Peyer's patch (tissue), 4 donors: ENCODE data around the gene KIRREL3. TPM values are rescaled to one million over a fixed set of nuclear protein-coding genes. Genes with fewer than 3 reads are reported as not detected.

ENCODE experiments used
- DNase-seq, 3 donors: peaks; one replicate each; pipeline ENCODE4 v3.0.0-alpha.2; 2017 to 2019
- H3K27ac ChIP-seq, 4 donors: fragments of 200-600 bp; sonication (generic); one replicate each; pipeline ENCODE4 v1.5.1; 2016 to 2019
- H3K27me3 ChIP-seq, 2 donors: fragments of 200-600 bp; sonication (generic); one replicate each; pipeline ENCODE4 v1.5.1; 2019
- H3K36me3 ChIP-seq, 3 donors: fragments of 200-600 bp; sonication (generic); one replicate each; pipeline ENCODE4 v1.5.1; 2016 to 2019
- H3K4me1 ChIP-seq, 4 donors: fragments of 200-600 bp; sonication (generic); one replicate each; pipeline ENCODE4 v1.5.1; 2016 to 2019
- H3K4me3 ChIP-seq, 4 donors: fragments of 200-600 bp; sonication (generic); 1 replicate in 3 of 4; 2 replicates in 1 of 4; pipeline ENCODE4 v1.5.1; 2016 to 2019; ENCODE audit warnings: mild to moderate bottlenecking in 1 of 4
- H3K9me3 ChIP-seq, 4 donors: fragments of 200-600 bp; sonication (generic); one replicate each; pipeline ENCODE4 v1.5.1; 2016 to 2019; ENCODE audit warnings: mild to moderate bottlenecking in 1 of 4
- CTCF ChIP-seq, 6 experiments: fragments of 450-650 bp in 4 of 6; fragments of 200-600 bp in 2 of 6; sonication (generic) in 1 of 6; IDR thresholded peaks; one replicate each; pipeline ENCODE4 v1.5.1; 2017 to 2019; ENCODE audit warnings: antibody characterized with exemption in 6 of 6, mild to moderate bottlenecking in 3 of 6, moderate library complexity in 1 of 6
- POLR2A ChIP-seq, 2 donors: fragments of 450-650 bp; IDR thresholded peaks; one replicate each; pipeline ENCODE4 v1.5.1; 2017; ENCODE audit warnings: antibody characterized with exemption in 2 of 2, mild to moderate bottlenecking in 2 of 2, moderate library complexity in 2 of 2
- total RNA-seq, 4 donors: library from RNA; depleted of rRNA; stranded (reverse); fragments of >200 nt; gene quantifications; one replicate each; pipeline ENCODE4 v1.1.0, GENCODE V29; 2016

Gene KIRREL3
- total RNA-seq, 4 donors from 2014 or later = 0.83 TPM; not detected in 3

- Histone ChIP-seq H3K4me1 (no peaks in the 10 kb centered on the region), H3K27ac (no peak overlapping the region), H3K4me3 (no peak overlapping the region), H3K27me3 (no peaks in the 10 kb centered on the region), H3K9me3 (no peaks in the 10 kb centered on the region), H3K36me3 (no peaks in the 10 kb centered on the region)
- TF ChIP-seq POLR2A (IDR thresholded peaks at IDR 0.05) = no peak
- TF ChIP-seq CTCF (IDR thresholded peaks at IDR 0.05) = no peak
- no peak for DNase-seq
Observed at GRCh38 chr11:126546694-126547093, 453.9 kb downstream of the KIRREL3 start.

GRCh38 chr11:126546191-126546590 lies 454.4 kb downstream of the KIRREL3 start:
- Histone ChIP-seq H3K27ac (no peak overlapping the region), H3K27me3 (no peaks in the 10 kb centered on the region), H3K9me3 (no peaks in the 10 kb centered on the region), H3K4me1 (no peaks in the 10 kb centered on the region), H3K36me3 (no peaks in the 10 kb centered on the region), H3K4me3 (no peak overlapping the region)
- TF ChIP-seq CTCF (IDR thresholded peaks at IDR 0.05) (no peak), POLR2A (IDR thresholded peaks at IDR 0.05) (no peak)
- DNase-seq = no peak

- Histone ChIP-seq H3K36me3 (no peaks in the 10 kb centered on the region), H3K27me3 (no peaks in the 10 kb centered on the region), H3K4me3 (no peak overlapping the region), H3K4me1 (no peaks in the 10 kb centered on the region), H3K27ac (no peak overlapping the region), H3K9me3 (no peaks in the 10 kb centered on the region)
- TF ChIP-seq POLR2A (IDR thresholded peaks at IDR 0.05) = no peak
- TF ChIP-seq CTCF (IDR thresholded peaks at IDR 0.05) = no peak
- DNase-seq = no peak
Observed at GRCh38 chr11:126545057-126545555, 455.5 kb downstream of the KIRREL3 start.

- TF ChIP-seq POLR2A (IDR thresholded peaks at IDR 0.05) (no peak), CTCF (IDR thresholded peaks at IDR 0.05) (no peak)
- DNase-seq = no peak
- no peaks in the 10 kb centered on the region for H3K9me3 ChIP-seq
- H3K36me3 ChIP-seq = no peaks in the 10 kb centered on the region
- no peaks in the 10 kb centered on the region for H3K27me3 ChIP-seq
- no peak overlapping the region for H3K27ac ChIP-seq
- no peak overlapping the region for H3K4me3 ChIP-seq
- H3K4me1 ChIP-seq = no peaks in the 10 kb centered on the region
Observed at GRCh38 chr11:126544108-126545056, 456.2 kb downstream of the KIRREL3 start.

GRCh38 chr11:126543691-126544090 lies 456.9 kb downstream of the KIRREL3 start:
- no peak overlapping the region for H3K4me3 ChIP-seq
- no peak for DNase-seq
- TF ChIP-seq CTCF (IDR thresholded peaks at IDR 0.05) (no peak), POLR2A (IDR thresholded peaks at IDR 0.05) (no peak)
- H3K9me3 ChIP-seq = no peaks in the 10 kb centered on the region
- no peaks in the 10 kb centered on the region for H3K27me3 ChIP-seq
- no peaks in the 10 kb centered on the region for H3K36me3 ChIP-seq
- no peak overlapping the region for H3K27ac ChIP-seq
- no peaks in the 10 kb centered on the region for H3K4me1 ChIP-seq
